ENCODE data around the gene MRPL17. TPM values are rescaled to one million over a fixed set of nuclear protein-coding genes. Genes with fewer than 3 reads are reported as not detected.
"Not testable (repeated sequence)": the region's sequence is repeated elsewhere in the genome, so short reads cannot be mapped to it uniquely, and the experiment has no call there.

Gene MRPL17
- polyA plus RNA-seq, 3 donors, result 8.0 to 14.0 (median 12.8) TPM

GRCh38 chr11:6687876-6688275, 4.7 kb upstream of the MRPL17 start:
- no peak overlapping the region for H3K4me2 ChIP-seq (replicated peaks; ENCODE audit: extremely low read depth, low read length, poor library complexity, severe bottlenecking)
- H3K9ac ChIP-seq (ENCODE audit: insufficient read depth, low read length, poor library complexity, severe bottlenecking), result no peak overlapping the region
- DNase-seq, result no peak
- H3K27me3 ChIP-seq (ENCODE audit: control insufficient read depth in 2 of 2, insufficient read depth in 2 of 2, low read length in 2 of 2), result no peaks in the 10 kb centered on the region
- peaks cover 2% of the 10 kb centered on the region for H3K79me2 ChIP-seq (ENCODE audit: insufficient read depth, low read length)
- intact Hi-C loops (cut with micrococcal nuclease), result loop anchor here (10.0 kb wide), 2 partner anchors 153 to 453 kb away; partner anchors contain the start of genes CNGA4 (in 1 of the 2) and FHIP1B (in 1 of the 2)
- H3K36me3 ChIP-seq (replicated peaks in 1 of 2; ENCODE audit: control insufficient read depth in 1 of 2, insufficient read depth in 2 of 2, low read length in 2 of 2), result no peaks in the 10 kb centered on the region
- H3K9me3 Mint-ChIP-seq, result peaks cover 0 to 4% (median 0%) of the 10 kb centered on the region in 7 donors
- no peak overlapping the region for H3K4me3 ChIP-seq (replicated peaks in 1 of 3; ENCODE audit: low read depth in 2 of 3, low read length in 3 of 3)
- no peak overlapping the region for H3K27ac Mint-ChIP-seq
- TF ChIP-seq CTCF (IDR thresholded peaks at IDR 0.05), result no peak
- no peaks in the 10 kb centered on the region for H4K20me1 ChIP-seq (ENCODE audit: insufficient read depth, low read length)
- H3K4me1 Mint-ChIP-seq, result peaks cover 3% of the 10 kb centered on the region
- H3K27ac ChIP-seq (ENCODE audit: low read depth in 1 of 2, low read length in 2 of 2), result no peak overlapping the region
- peaks cover 5 to 8% of the 10 kb centered on the region in 2 donors for H3K4me1 ChIP-seq (ENCODE audit: control insufficient read depth in 1 of 2, insufficient read depth in 2 of 2, low read length in 2 of 2)
- no peaks in the 10 kb centered on the region for H3K9me3 ChIP-seq (replicated peaks in 1 of 2; ENCODE audit: control insufficient read depth in 1 of 2, insufficient read depth in 1 of 2, low read length in 2 of 2)
- no peak overlapping the region for H2AFZ ChIP-seq (ENCODE audit: insufficient read depth, low read depth, low read length, poor library complexity, severe bottlenecking)
- 82% methylated on average over 2 of the region's 4 CpGs for WGBS (ENCODE audit: insufficient coverage)
- peaks cover 1 to 9% (median 8%) of the 10 kb centered on the region in 3 donors for H3K27me3 Mint-ChIP-seq (ENCODE audit: low read depth in 3 of 3)
- no peak overlapping the region for H3K4me3 Mint-ChIP-seq
- H3K36me3 Mint-ChIP-seq, result no peaks in the 10 kb centered on the region

- H3K27ac ChIP-seq (ENCODE audit: low read depth in 1 of 2, low read length in 2 of 2), result no peak overlapping the region
- DNase-seq, result no peak
- Mint-ChIP-seq H3K27me3 (ENCODE audit: low read depth in 3 of 3) (peaks cover 1 to 9% (median 8%) of the 10 kb centered on the region in 3 donors), H3K4me1 (peaks cover 18% of the 10 kb centered on the region), H3K9me3 (peaks cover 0 to 4% (median 0%) of the 10 kb centered on the region in 7 donors), H3K27ac (peak overlapping the region in 1 of 7 donors; percentile 0), H3K36me3 (peaks cover 7% of the 10 kb centered on the region in 2 donors), H3K4me3 (no peak overlapping the region)
- peaks cover 5% of the 10 kb centered on the region for H4K20me1 ChIP-seq (ENCODE audit: insufficient read depth, low read length)
- no peak overlapping the region for H2AFZ ChIP-seq (ENCODE audit: insufficient read depth, low read depth, low read length, poor library complexity, severe bottlenecking)
- peaks cover 0 to 6% of the 10 kb centered on the region in 2 donors for H3K36me3 ChIP-seq (replicated peaks in 1 of 2; ENCODE audit: control insufficient read depth in 1 of 2, insufficient read depth in 2 of 2, low read length in 2 of 2)
- no peak overlapping the region for H3K9ac ChIP-seq (ENCODE audit: insufficient read depth, low read length, poor library complexity, severe bottlenecking)
- H3K9me3 ChIP-seq (replicated peaks in 1 of 2; ENCODE audit: control insufficient read depth in 1 of 2, insufficient read depth in 1 of 2, low read length in 2 of 2), result no peaks in the 10 kb centered on the region
- H3K4me1 ChIP-seq (ENCODE audit: control insufficient read depth in 1 of 2, insufficient read depth in 2 of 2, low read length in 2 of 2), result peaks cover 16 to 19% of the 10 kb centered on the region in 2 donors
- no peak for TF ChIP-seq CTCF (IDR thresholded peaks at IDR 0.05)
- intact Hi-C loops (cut with micrococcal nuclease), result loop anchor here (10.0 kb wide), 2 partner anchors 151 to 451 kb away; partner anchors contain the start of genes CNGA4 (in 1 of the 2) and FHIP1B (in 1 of the 2)
- H3K4me3 ChIP-seq (replicated peaks in 1 of 3; ENCODE audit: low read depth in 2 of 3, low read length in 3 of 3), result no peak overlapping the region
- no peak overlapping the region for H3K4me2 ChIP-seq (replicated peaks; ENCODE audit: extremely low read depth, low read length, poor library complexity, severe bottlenecking)
- H3K79me2 ChIP-seq (ENCODE audit: insufficient read depth, low read length), result peaks cover 21% of the 10 kb centered on the region
- H3K27me3 ChIP-seq (ENCODE audit: control insufficient read depth in 2 of 2, insufficient read depth in 2 of 2, low read length in 2 of 2), result no peaks in the 10 kb centered on the region
Observed at GRCh38 chr11:6686006-6686405, 2.9 kb upstream of the MRPL17 start.

GRCh38 chr11:6684068-6684467, 928 bp upstream of the MRPL17 start:
- peaks cover 0 to 13% of the 10 kb centered on the region in 2 donors for H3K36me3 ChIP-seq (replicated peaks in 1 of 2; ENCODE audit: control insufficient read depth in 1 of 2, insufficient read depth in 2 of 2, low read length in 2 of 2)
- not testable (repeated sequence) for H3K27me3 ChIP-seq (ENCODE audit: control insufficient read depth in 2 of 2, insufficient read depth in 2 of 2, low read length in 2 of 2); H3K9ac ChIP-seq (ENCODE audit: insufficient read depth, low read length, poor library complexity, severe bottlenecking); DNase-seq; H3K9me3 Mint-ChIP-seq; H4K20me1 ChIP-seq (ENCODE audit: insufficient read depth, low read length); H3K9me3 ChIP-seq (replicated peaks in 1 of 2; ENCODE audit: control insufficient read depth in 1 of 2, insufficient read depth in 1 of 2, low read length in 2 of 2); H3K27me3 Mint-ChIP-seq (ENCODE audit: low read depth in 3 of 3)
- H3K79me2 ChIP-seq (ENCODE audit: insufficient read depth, low read length), result peaks cover 25% of the 10 kb centered on the region
- Mint-ChIP-seq H3K27ac (peak overlapping the region in 3 of 7 donors; percentile 40 to 99 (median 88)), H3K4me1 (peaks cover 18% of the 10 kb centered on the region), H3K36me3 (peaks cover 13 to 17% of the 10 kb centered on the region in 2 donors), H3K4me3 (peak overlapping the region; percentile 97 to 99)
- 100% methylated on average over 4 of the region's 14 CpGs for WGBS (ENCODE audit: insufficient coverage)
- peak overlapping the region in 1 of 3 experiments; percentile 96 for H3K4me3 ChIP-seq (replicated peaks in 1 of 3; ENCODE audit: low read depth in 2 of 3, low read length in 3 of 3)
- H3K4me1 ChIP-seq (ENCODE audit: control insufficient read depth in 1 of 2, insufficient read depth in 2 of 2, low read length in 2 of 2), result peaks cover 16 to 19% of the 10 kb centered on the region in 2 donors
- intact Hi-C loops (cut with micrococcal nuclease), result loop anchor here (5.0 to 10.0 kb wide), 3 partner anchors 82 to 449 kb away; partner anchors contain the start of genes ILK (in 2 of the 2), RRP8 (in 2 of the 2), CNGA4 (in 1 of the 2) and FHIP1B (in 1 of the 2)
- H2AFZ ChIP-seq (ENCODE audit: insufficient read depth, low read depth, low read length, poor library complexity, severe bottlenecking), result peak overlapping the region; percentile 76
- H3K27ac ChIP-seq (ENCODE audit: low read depth in 1 of 2, low read length in 2 of 2), result peak overlapping the region in 1 of 2 donors; percentile 85
- peak overlapping the region; percentile 93 for H3K4me2 ChIP-seq (replicated peaks; ENCODE audit: extremely low read depth, low read length, poor library complexity, severe bottlenecking)

Measured in CD14-positive monocyte (primary cell).